Measurements from ENCODE around the gene ELL2. TPM values are rescaled to one million over a fixed set of nuclear protein-coding genes. Genes with fewer than 3 reads are reported as not detected.

The ELL2 gene
- total and polyA plus RNA-seq, 9 of the 15 experiments (the other 6 are each of a cell fraction or from before 2014, with no cell fraction given): 4.3 to 18.3 (median 14.5) TPM

DNA sequence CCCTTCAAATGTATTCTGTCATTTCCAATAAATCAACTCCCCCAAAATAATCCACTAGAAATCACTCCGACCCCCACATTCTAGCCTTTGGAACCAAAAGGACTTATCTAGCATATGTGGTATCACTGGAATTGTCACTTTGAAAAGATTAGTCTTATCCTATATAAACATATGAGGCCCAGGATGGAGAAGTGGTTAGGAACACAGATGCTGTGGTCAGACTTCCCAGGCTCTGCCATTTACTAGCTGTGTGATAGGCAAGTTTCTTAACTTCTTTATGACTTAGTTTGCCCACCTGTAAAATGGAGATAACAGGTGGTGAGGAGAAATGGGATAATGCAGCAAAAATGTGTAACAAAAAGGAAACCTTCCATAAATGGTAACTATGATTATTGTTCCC, 77.1 kb downstream of the ELL2 start (continued):
- TF ChIP-seq NCOR1 (IDR thresholded peaks at IDR 0.05) (peak; percentile 83), PTBP1 (IDR thresholded peaks at IDR 0.05; ENCODE audit: low read depth, low read length) (no peak), ATF7 (IDR thresholded peaks at IDR 0.05) (peak; percentile 11; the same call in 1 of the 2 replicates), DMBX1 (CRISPR knock-in tag; IDR thresholded peaks at IDR 0.05; ENCODE audit: borderline replicate concordance) (peak; percentile 57; the same call in 1 of the 2 replicates), HDAC6 (IDR thresholded peaks at IDR 0.05; ENCODE audit: low read depth, low read length) (no peak), ADNP (tag; IDR thresholded peaks at IDR 0.05) (peak; percentile 95), FOXA3 (CRISPR knock-in tag; conservative IDR thresholded peaks at IDR 0.05 in 1 of 2, IDR thresholded peaks at IDR 0.05 in 1 of 2) (no peak), NFRKB (IDR thresholded peaks at IDR 0.05; ENCODE audit: low read depth) (no peak), MXI1 (IDR thresholded peaks at IDR 0.05; ENCODE audit: low read depth, low read length) (no peak), NBN (IDR thresholded peaks at IDR 0.05; ENCODE audit: low read depth) (peak; percentile 32; the same call in 1 of the 2 replicates), KHSRP (IDR thresholded peaks at IDR 0.05) (peak; percentile 40; the same call in 1 of the 2 replicates), ZNF165 (CRISPR knock-in tag; IDR thresholded peaks at IDR 0.05; ENCODE audit: borderline replicate concordance) (no peak), GABPB1 (CRISPR knock-in tag; IDR thresholded peaks at IDR 0.05) (no peak), NFIX (CRISPR knock-in tag; IDR thresholded peaks at IDR 0.05; ENCODE audit: low read depth) (no peak), ELF2 (CRISPR knock-in tag; IDR thresholded peaks at IDR 0.05) (no peak), ZNF408 (CRISPR knock-in tag; IDR thresholded peaks at IDR 0.05; ENCODE audit: low read depth) (no peak), HEY1 (CRISPR knock-in tag; IDR thresholded peaks at IDR 0.05; ENCODE audit: borderline replicate concordance) (0 out of 2 replicates have a peak, but pooled peaks have one; percentile 41), LCOR (CRISPR knock-in tag; IDR thresholded peaks at IDR 0.05) (peak; percentile 50; the same call in 1 of the 2 replicates)
- TF ChIP-seq, protein P1, sequence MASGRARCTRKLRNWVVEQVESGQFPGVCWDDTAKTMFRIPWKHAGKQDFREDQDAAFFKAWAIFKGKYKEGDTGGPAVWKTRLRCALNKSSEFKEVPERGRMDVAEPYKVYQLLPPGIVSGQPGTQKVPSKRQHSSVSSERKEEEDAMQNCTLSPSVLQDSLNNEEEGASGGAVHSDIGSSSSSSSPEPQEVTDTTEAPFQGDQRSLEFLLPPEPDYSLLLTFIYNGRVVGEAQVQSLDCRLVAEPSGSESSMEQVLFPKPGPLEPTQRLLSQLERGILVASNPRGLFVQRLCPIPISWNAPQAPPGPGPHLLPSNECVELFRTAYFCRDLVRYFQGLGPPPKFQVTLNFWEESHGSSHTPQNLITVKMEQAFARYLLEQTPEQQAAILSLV (tag; IDR thresholded peaks at IDR 0.05): no peak
- TF ChIP-seq, protein P2, sequence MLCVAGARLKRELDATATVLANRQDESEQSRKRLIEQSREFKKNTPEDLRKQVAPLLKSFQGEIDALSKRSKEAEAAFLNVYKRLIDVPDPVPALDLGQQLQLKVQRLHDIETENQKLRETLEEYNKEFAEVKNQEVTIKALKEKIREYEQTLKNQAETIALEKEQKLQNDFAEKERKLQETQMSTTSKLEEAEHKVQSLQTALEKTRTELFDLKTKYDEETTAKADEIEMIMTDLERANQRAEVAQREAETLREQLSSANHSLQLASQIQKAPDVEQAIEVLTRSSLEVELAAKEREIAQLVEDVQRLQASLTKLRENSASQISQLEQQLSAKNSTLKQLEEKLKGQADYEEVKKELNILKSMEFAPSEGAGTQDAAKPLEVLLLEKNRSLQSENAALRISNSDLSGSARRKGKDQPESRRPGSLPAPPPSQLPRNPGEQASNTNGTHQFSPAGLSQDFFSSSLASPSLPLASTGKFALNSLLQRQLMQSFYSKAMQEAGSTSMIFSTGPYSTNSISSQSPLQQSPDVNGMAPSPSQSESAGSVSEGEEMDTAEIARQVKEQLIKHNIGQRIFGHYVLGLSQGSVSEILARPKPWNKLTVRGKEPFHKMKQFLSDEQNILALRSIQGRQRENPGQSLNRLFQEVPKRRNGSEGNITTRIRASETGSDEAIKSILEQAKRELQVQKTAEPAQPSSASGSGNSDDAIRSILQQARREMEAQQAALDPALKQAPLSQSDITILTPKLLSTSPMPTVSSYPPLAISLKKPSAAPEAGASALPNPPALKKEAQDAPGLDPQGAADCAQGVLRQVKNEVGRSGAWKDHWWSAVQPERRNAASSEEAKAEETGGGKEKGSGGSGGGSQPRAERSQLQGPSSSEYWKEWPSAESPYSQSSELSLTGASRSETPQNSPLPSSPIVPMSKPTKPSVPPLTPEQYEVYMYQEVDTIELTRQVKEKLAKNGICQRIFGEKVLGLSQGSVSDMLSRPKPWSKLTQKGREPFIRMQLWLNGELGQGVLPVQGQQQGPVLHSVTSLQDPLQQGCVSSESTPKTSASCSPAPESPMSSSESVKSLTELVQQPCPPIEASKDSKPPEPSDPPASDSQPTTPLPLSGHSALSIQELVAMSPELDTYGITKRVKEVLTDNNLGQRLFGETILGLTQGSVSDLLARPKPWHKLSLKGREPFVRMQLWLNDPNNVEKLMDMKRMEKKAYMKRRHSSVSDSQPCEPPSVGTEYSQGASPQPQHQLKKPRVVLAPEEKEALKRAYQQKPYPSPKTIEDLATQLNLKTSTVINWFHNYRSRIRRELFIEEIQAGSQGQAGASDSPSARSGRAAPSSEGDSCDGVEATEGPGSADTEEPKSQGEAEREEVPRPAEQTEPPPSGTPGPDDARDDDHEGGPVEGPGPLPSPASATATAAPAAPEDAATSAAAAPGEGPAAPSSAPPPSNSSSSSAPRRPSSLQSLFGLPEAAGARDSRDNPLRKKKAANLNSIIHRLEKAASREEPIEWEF (CRISPR knock-in tag; IDR thresholded peaks at IDR 0.05): no peak

Measured in K562 (cell line).